Astrocyte of the spinal cord (primary cell): ENCODE data around the gene ZNF12.
"Not testable (repeated sequence)": the region's sequence is repeated elsewhere in the genome, so short reads cannot be mapped to it uniquely, and the experiment has no call there.

ENCODE experiments used
- DNase-seq: peaks from one replicate; pipeline ENCODE4 v3.0.0; 2011; ENCODE audit warnings: low read depth, low spot score
- H3K4me3 ChIP-seq: 2 replicates; pipeline ENCODE4 v1.5.1; 2011; ENCODE audit warnings: low read depth, mild to moderate bottlenecking, low read length, moderate library complexity
- in situ Hi-C: cut with HindIII; loops from 2 replicates; pipeline ENCODE4 v1.10.0; 2017; ENCODE audit warnings: low sequenced_read_pairs
- TF ChIP-seq, protein P1 (sequence below): IDR thresholded peaks from 2 replicates; pipeline ENCODE4 v1.5.1; 2012; ENCODE audit warnings: low read depth, mild to moderate bottlenecking, low read length, inconsistent platforms

The ZNF12 gene

GRCh38 chr7:6680146-6680545 is 26.6 kb downstream of the ZNF12 start:
- DNase-seq: no peak
- in situ Hi-C loops: no loop called here
- TF ChIP-seq, protein P1, sequence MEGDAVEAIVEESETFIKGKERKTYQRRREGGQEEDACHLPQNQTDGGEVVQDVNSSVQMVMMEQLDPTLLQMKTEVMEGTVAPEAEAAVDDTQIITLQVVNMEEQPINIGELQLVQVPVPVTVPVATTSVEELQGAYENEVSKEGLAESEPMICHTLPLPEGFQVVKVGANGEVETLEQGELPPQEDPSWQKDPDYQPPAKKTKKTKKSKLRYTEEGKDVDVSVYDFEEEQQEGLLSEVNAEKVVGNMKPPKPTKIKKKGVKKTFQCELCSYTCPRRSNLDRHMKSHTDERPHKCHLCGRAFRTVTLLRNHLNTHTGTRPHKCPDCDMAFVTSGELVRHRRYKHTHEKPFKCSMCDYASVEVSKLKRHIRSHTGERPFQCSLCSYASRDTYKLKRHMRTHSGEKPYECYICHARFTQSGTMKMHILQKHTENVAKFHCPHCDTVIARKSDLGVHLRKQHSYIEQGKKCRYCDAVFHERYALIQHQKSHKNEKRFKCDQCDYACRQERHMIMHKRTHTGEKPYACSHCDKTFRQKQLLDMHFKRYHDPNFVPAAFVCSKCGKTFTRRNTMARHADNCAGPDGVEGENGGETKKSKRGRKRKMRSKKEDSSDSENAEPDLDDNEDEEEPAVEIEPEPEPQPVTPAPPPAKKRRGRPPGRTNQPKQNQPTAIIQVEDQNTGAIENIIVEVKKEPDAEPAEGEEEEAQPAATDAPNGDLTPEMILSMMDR: no peak
- H3K4me3 ChIP-seq: no peak overlapping the region

DNA sequence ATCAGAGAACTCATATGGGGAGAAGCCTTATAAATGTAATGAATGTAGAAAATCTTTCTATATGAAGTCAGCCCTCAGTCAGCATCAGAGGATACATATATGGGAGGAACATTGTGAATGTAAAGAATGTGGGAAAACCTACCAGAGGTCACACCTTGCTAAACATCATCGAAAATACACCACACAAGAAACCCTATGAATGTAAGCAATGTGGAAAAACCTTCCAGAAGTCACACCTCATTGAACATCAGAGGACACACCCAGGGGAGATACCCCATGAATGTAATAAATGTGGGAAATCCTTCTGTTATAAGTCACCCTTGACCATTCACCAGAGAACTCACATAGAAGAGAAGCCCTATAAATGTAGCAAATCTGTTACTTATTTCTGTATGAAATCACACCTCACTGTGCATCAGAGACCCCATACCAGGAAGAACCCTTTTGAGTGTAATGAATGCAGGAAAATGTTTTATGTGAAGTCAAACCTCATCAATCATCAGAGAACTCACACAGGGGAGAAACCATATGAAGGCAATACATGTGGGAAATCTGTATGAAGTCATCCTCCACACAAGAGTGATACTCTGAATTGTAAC is 30.8 kb downstream of the ZNF12 start:
- in situ Hi-C loops: no loop called here
- peak; percentile 22 for DNase-seq
- no peak overlapping the region for H3K4me3 ChIP-seq
- TF ChIP-seq, protein P1: no peak

DNA sequence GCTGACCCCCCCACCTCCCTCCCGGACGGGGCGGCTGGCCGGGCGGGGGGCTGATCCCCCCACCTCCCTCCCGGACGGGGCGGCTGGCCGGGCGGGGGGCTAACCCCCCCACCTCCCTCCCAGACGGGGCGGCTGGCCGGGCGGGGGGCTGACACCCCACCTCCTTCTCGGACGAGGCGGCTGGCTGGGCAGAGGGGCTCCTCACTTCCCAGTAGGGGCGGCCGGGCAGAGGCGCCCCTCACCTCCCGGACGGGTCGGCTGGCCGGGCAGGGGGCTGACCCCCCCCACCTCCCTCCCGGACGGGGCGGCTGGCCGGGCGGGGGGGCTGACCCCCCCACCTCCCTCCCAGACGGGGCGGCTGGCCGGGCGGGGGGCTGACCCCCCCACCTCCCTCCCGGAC is 35.9 kb downstream of the ZNF12 start:
- DNase-seq, H3K4me3 ChIP-seq, in situ Hi-C loops: not testable (repeated sequence)

- in situ Hi-C loops: no loop called here
- no peak overlapping the region for H3K4me3 ChIP-seq
- TF ChIP-seq, protein P1: no peak
- DNase-seq: no peak
These were observed 48.0 kb downstream of the ZNF12 start for GRCh38 chr7:6658618-6659345.

DNA sequence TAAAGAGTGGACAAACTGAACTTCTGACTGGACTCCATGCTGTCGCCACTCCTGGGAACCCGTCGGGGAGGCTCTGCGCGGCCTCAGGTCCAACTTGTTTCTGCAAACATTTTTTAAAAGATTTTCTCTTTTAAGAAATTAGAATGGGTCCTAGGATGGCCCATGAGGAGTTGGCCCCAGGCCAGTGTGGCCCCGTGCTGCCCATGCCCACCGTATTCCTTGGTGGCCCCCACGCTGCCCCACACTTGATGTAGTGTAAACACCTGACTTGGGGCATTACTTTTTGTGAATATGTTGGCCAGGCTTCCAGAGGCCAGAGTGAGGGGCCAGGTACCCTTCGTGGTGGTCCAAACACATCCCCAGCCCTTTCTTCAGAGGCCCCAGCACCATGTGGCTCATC is 50.3 kb downstream of the ZNF12 start:
- DNase-seq: no peak
- TF ChIP-seq, protein P1: no peak
- in situ Hi-C loops: no loop called here
- H3K4me3 ChIP-seq: no peak overlapping the region

- TF ChIP-seq, protein P1: no peak
- no peak overlapping the region for H3K4me3 ChIP-seq
- in situ Hi-C loops: no loop called here
- no peak for DNase-seq
These were observed 50.9 kb downstream of the ZNF12 start for GRCh38 chr7:6655636-6656385.
